CD4-positive, alpha-beta T cell treated with Interferon alpha-2 for 1 hour (primary cell): ENCODE data around the gene KCNJ14.

ENCODE experiments used
- DNase-seq, 2 donors: peaks; one replicate each; pipeline ENCODE4 v3.0.0-alpha.2; 2020 to 2022

KCNJ14 gene

GRCh38 chr19:48445606-48446481, 9.5 kb upstream of the KCNJ14 start, which contains the start of gene GRWD1:
TSS of gene GRWD1 (plus strand) at chr19:48445983. CDS start at chr19:48446006, 23 bp downstream.
- DNase-seq = peak; percentile 95 to 97

- DNase-seq = no peak
Observed at GRCh38 chr19:48446579-48446978, 8.8 kb upstream of the KCNJ14 start.

- DNase-seq = no peak
Observed at GRCh38 chr19:48448563-48448962, 6.8 kb upstream of the KCNJ14 start.

GRCh38 chr19:48450441-48450840, 4.9 kb upstream of the KCNJ14 start:
- no peak for DNase-seq

- no peak for DNase-seq
Observed at GRCh38 chr19:48450863-48451262, 4.5 kb upstream of the KCNJ14 start.

- no peak for DNase-seq
Observed at GRCh38 chr19:48451624-48452023, 3.8 kb upstream of the KCNJ14 start.

- no peak for DNase-seq
Observed at GRCh38 chr19:48452289-48453190, 2.8 kb upstream of the KCNJ14 start.

- no peak for DNase-seq
Observed at GRCh38 chr19:48454150-48454730, 1.1 kb upstream of the KCNJ14 start.

- DNase-seq = no peak
Observed at GRCh38 chr19:48455908-48456562, 661 bp downstream of the KCNJ14 start.

- DNase-seq = no peak
Observed at GRCh38 chr19:48456864-48457263, 1.5 kb downstream of the KCNJ14 start.

GRCh38 chr19:48458016-48458415, 2.6 kb downstream of the KCNJ14 start:
- DNase-seq = no peak

GRCh38 chr19:48461651-48461981, 6.2 kb downstream of the KCNJ14 start:
- DNase-seq = no peak

GRCh38 chr19:48461982-48462655, 6.7 kb downstream of the KCNJ14 start:
- no peak for DNase-seq

- DNase-seq = no peak
Observed at GRCh38 chr19:48465215-48465614, 9.8 kb downstream of the KCNJ14 start.

GRCh38 chr19:48466561-48467325, 11.4 kb downstream of the KCNJ14 start:
- DNase-seq = no peak

- DNase-seq = peak; percentile 100
Observed at GRCh38 chr19:48468772-48469288, 13.5 kb downstream of the KCNJ14 start.

GRCh38 chr19:48469289-48469881, 14.0 kb downstream of the KCNJ14 start, which contains the start of gene CYTH2:
TSS of gene CYTH2 (plus strand) at chr19:48469369. CDS start at chr19:48469508, 139 bp downstream.
- DNase-seq = peak; percentile 53 to 78

GRCh38 chr19:48469934-48470680, 14.7 kb downstream of the KCNJ14 start:
- no peak for DNase-seq

- no peak for DNase-seq
Observed at GRCh38 chr19:48470856-48471255, 15.5 kb downstream of the KCNJ14 start.

GRCh38 chr19:48471836-48472235, 16.5 kb downstream of the KCNJ14 start:
- no peak for DNase-seq
